WTC11 (cell line): ENCODE data around the gene CHID1. TPM values are rescaled to one million over a fixed set of nuclear protein-coding genes. Genes with fewer than 3 reads are reported as not detected.
A peak's percentile ranks its signal among the peaks of the same experiment; 100 is the strongest.

Experiments
- ATAC-seq: fragments of 200-7000 bp; cut with Tn5 transposase; 2 replicates; pipeline ENCODE4 v1.10.0; 2021; ENCODE audit warnings: mild to moderate bottlenecking, moderate library complexity
- CTCF ChIA-PET: fragments of 300-600 bp; sonication (Branson Sonifier 250); formaldehyde crosslinking; loops from one replicate; lab custom pipeline; 2021; ENCODE audit warnings: antibody characterized with exemption; lab: Charles Lee
- POLR2A ChIA-PET: fragments of 350-600 bp; sonication (Branson Sonifier 250); formaldehyde crosslinking; loops from one replicate; lab custom pipeline; 2021; ENCODE audit warnings: antibody characterized with exemption; lab: Charles Lee
- DNase-seq: peaks from one replicate; pipeline ENCODE4 v3.0.0; 2021; ENCODE audit warnings: low spot score
- H3K27ac Mint-ChIP-seq: 2 replicates; pipeline ENCODE4 v1.8.0; 2021; ENCODE audit warnings: mixed read lengths
- H3K27me3 Mint-ChIP-seq: 2 replicates; pipeline ENCODE4 v1.8.0; 2021; ENCODE audit warnings: low read depth, mild to moderate bottlenecking, moderate library complexity, mixed read lengths
- H3K36me3 Mint-ChIP-seq: 2 replicates; pipeline ENCODE4 v1.8.0; 2021; ENCODE audit warnings: mixed read lengths
- H3K4me1 Mint-ChIP-seq: 2 replicates; pipeline ENCODE4 v1.8.0; 2022; ENCODE audit warnings: mixed read lengths
- H3K4me3 Mint-ChIP-seq: 2 replicates; pipeline ENCODE4 v1.8.0; 2021; ENCODE audit warnings: mild to moderate bottlenecking, moderate library complexity, mixed read lengths
- H3K9me3 Mint-ChIP-seq: 2 replicates; pipeline ENCODE4 v1.8.0; 2021; ENCODE audit warnings: mixed read lengths
- CREB1 ChIP-seq: sonication (generic); formaldehyde crosslinking; IDR thresholded peaks from 2 replicates; pipeline ENCODE4 v1.8.0; 2023; ENCODE audit warnings: mild to moderate bottlenecking, missing genetic modification reagents
- CREM ChIP-seq: sonication (generic); formaldehyde crosslinking; IDR thresholded peaks from 2 replicates; pipeline ENCODE4 v1.8.1; 2022; ENCODE audit warnings: mild to moderate bottlenecking, missing genetic modification reagents, moderate library complexity
- NR1H2 ChIP-seq: sonication (generic); formaldehyde crosslinking; IDR thresholded peaks from 2 replicates; pipeline ENCODE4 v1.9.0; 2021; ENCODE audit warnings: mild to moderate bottlenecking, moderate library complexity, missing genetic modification reagents
- total RNA-seq: library from RNA; stranded (reverse); gene quantifications from 3 replicates; pipeline ENCODE4 v1.2.3, GENCODE V29; 2021
- TF ChIP-seq, protein P1 (sequence below): sonication (generic); formaldehyde crosslinking; IDR thresholded peaks from 2 replicates; pipeline ENCODE4 v1.8.1; 2022; ENCODE audit warnings: low read depth, mild to moderate bottlenecking, moderate library complexity, missing genetic modification reagents, borderline replicate concordance
- TF ChIP-seq, protein P2 (sequence below): sonication (generic); formaldehyde crosslinking; IDR thresholded peaks from 2 replicates; pipeline ENCODE4 v1.8.0; 2022; ENCODE audit warnings: missing genetic modification reagents
- TF ChIP-seq, protein P3 (sequence below): fragments of 250-450 bp; sonication (Bioruptor Pico); IDR thresholded peaks from 2 replicates; pipeline ENCODE4 v1.8.0; 2021; ENCODE audit warnings: mild to moderate bottlenecking
- TF ChIP-seq, protein P4 (sequence below): sonication (generic); formaldehyde crosslinking; IDR thresholded peaks from 2 replicates; pipeline ENCODE4 v1.8.1; 2022; ENCODE audit warnings: mild to moderate bottlenecking, moderate library complexity, missing genetic modification reagents
- TF ChIP-seq, protein P5 (sequence below): fragments of 250-450 bp; sonication (Bioruptor Pico); IDR thresholded peaks from 2 replicates; pipeline ENCODE4 v1.9.0; 2021; ENCODE audit warnings: mild to moderate bottlenecking
- TF ChIP-seq, protein P6 (sequence below): fragments of 250-450 bp; sonication (Bioruptor Pico); IDR thresholded peaks from 2 replicates; pipeline ENCODE4 v1.9.0; 2021; ENCODE audit warnings: mild to moderate bottlenecking, borderline replicate concordance
- TF ChIP-seq, protein P7 (sequence below): sonication (generic); formaldehyde crosslinking; IDR thresholded peaks from 2 replicates; pipeline ENCODE4 v1.8.0; 2022; ENCODE audit warnings: mild to moderate bottlenecking, missing genetic modification reagents
- TF ChIP-seq, protein P8 (sequence below): sonication (generic); formaldehyde crosslinking; IDR thresholded peaks from 2 replicates; pipeline ENCODE4 v1.8.0; 2023; ENCODE audit warnings: mild to moderate bottlenecking, missing genetic modification reagents

Gene CHID1
- total RNA-seq, 1 experiment from 2014 or later, result 92.8 TPM

DNA sequence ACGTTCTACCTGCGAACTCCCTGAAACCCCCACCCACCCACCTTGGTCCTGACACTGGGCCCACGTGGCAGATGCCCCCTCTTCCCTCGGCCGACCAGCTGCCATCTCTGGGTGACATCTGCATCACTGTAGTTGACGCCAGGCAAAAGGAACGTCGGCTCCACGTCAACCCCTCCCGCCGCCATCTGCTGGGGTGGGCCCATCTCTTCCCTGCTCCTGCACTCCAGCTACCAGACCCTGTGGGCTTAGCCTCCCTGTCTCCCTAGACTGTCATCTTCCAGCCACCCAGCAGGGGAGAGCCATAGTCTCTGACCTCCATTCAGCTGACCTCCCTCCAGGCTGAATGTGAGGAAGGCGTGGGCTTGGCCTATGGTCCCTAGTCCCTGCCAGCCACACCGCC lies 21.4 kb downstream of the CHID1 start:
- Mint-ChIP-seq H3K27me3 (no peaks in the 10 kb centered on the region), H3K36me3 (peaks cover 16% of the 10 kb centered on the region), H3K4me3 (no peak overlapping the region), H3K9me3 (no peaks in the 10 kb centered on the region), H3K27ac (peak overlapping the region; percentile 83), H3K4me1 (no peaks in the 10 kb centered on the region)
- TF ChIP-seq CREB1 (CRISPR knock-in tag), result no peak
- TF ChIP-seq, protein P1, sequence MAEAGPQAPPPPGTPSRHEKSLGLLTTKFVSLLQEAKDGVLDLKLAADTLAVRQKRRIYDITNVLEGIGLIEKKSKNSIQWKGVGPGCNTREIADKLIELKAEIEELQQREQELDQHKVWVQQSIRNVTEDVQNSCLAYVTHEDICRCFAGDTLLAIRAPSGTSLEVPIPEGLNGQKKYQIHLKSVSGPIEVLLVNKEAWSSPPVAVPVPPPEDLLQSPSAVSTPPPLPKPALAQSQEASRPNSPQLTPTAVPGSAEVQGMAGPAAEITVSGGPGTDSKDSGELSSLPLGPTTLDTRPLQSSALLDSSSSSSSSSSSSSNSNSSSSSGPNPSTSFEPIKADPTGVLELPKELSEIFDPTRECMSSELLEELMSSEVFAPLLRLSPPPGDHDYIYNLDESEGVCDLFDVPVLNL (CRISPR knock-in tag), result no peak
- TF ChIP-seq, protein P2, sequence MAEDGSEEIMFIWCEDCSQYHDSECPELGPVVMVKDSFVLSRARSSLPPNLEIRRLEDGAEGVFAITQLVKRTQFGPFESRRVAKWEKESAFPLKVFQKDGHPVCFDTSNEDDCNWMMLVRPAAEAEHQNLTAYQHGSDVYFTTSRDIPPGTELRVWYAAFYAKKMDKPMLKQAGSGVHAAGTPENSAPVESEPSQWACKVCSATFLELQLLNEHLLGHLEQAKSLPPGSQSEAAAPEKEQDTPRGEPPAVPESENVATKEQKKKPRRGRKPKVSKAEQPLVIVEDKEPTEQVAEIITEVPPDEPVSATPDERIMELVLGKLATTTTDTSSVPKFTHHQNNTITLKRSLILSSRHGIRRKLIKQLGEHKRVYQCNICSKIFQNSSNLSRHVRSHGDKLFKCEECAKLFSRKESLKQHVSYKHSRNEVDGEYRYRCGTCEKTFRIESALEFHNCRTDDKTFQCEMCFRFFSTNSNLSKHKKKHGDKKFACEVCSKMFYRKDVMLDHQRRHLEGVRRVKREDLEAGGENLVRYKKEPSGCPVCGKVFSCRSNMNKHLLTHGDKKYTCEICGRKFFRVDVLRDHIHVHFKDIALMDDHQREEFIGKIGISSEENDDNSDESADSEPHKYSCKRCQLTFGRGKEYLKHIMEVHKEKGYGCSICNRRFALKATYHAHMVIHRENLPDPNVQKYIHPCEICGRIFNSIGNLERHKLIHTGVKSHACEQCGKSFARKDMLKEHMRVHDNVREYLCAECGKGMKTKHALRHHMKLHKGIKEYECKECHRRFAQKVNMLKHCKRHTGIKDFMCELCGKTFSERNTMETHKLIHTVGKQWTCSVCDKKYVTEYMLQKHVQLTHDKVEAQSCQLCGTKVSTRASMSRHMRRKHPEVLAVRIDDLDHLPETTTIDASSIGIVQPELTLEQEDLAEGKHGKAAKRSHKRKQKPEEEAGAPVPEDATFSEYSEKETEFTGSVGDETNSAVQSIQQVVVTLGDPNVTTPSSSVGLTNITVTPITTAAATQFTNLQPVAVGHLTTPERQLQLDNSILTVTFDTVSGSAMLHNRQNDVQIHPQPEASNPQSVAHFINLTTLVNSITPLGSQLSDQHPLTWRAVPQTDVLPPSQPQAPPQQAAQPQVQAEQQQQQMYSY (CRISPR knock-in tag), result no peak
- TF ChIP-seq, protein P3, sequence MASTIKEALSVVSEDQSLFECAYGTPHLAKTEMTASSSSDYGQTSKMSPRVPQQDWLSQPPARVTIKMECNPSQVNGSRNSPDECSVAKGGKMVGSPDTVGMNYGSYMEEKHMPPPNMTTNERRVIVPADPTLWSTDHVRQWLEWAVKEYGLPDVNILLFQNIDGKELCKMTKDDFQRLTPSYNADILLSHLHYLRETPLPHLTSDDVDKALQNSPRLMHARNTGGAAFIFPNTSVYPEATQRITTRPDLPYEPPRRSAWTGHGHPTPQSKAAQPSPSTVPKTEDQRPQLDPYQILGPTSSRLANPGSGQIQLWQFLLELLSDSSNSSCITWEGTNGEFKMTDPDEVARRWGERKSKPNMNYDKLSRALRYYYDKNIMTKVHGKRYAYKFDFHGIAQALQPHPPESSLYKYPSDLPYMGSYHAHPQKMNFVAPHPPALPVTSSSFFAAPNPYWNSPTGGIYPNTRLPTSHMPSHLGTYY (CRISPR knock-in tag), result no peak
- TF ChIP-seq, protein P4, sequence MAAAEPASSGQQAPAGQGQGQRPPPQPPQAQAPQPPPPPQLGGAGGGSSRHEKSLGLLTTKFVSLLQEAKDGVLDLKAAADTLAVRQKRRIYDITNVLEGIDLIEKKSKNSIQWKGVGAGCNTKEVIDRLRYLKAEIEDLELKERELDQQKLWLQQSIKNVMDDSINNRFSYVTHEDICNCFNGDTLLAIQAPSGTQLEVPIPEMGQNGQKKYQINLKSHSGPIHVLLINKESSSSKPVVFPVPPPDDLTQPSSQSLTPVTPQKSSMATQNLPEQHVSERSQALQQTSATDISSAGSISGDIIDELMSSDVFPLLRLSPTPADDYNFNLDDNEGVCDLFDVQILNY (CRISPR knock-in tag), result no peak
- TF ChIP-seq, protein P5, sequence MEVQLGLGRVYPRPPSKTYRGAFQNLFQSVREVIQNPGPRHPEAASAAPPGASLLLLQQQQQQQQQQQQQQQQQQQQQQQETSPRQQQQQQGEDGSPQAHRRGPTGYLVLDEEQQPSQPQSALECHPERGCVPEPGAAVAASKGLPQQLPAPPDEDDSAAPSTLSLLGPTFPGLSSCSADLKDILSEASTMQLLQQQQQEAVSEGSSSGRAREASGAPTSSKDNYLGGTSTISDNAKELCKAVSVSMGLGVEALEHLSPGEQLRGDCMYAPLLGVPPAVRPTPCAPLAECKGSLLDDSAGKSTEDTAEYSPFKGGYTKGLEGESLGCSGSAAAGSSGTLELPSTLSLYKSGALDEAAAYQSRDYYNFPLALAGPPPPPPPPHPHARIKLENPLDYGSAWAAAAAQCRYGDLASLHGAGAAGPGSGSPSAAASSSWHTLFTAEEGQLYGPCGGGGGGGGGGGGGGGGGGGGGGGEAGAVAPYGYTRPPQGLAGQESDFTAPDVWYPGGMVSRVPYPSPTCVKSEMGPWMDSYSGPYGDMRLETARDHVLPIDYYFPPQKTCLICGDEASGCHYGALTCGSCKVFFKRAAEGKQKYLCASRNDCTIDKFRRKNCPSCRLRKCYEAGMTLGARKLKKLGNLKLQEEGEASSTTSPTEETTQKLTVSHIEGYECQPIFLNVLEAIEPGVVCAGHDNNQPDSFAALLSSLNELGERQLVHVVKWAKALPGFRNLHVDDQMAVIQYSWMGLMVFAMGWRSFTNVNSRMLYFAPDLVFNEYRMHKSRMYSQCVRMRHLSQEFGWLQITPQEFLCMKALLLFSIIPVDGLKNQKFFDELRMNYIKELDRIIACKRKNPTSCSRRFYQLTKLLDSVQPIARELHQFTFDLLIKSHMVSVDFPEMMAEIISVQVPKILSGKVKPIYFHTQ (CRISPR knock-in tag), result no peak
- ATAC-seq, result no peak
- no peak for DNase-seq
- ChIA-PET POLR2A (no interaction called here), CTCF (interaction anchor here (0.6 to 1.5 kb wide), 2 partner anchors 9 to 79 kb away, joined by 3 to 4 read pairs; no protein-coding TSS in a partner anchor)

DNA sequence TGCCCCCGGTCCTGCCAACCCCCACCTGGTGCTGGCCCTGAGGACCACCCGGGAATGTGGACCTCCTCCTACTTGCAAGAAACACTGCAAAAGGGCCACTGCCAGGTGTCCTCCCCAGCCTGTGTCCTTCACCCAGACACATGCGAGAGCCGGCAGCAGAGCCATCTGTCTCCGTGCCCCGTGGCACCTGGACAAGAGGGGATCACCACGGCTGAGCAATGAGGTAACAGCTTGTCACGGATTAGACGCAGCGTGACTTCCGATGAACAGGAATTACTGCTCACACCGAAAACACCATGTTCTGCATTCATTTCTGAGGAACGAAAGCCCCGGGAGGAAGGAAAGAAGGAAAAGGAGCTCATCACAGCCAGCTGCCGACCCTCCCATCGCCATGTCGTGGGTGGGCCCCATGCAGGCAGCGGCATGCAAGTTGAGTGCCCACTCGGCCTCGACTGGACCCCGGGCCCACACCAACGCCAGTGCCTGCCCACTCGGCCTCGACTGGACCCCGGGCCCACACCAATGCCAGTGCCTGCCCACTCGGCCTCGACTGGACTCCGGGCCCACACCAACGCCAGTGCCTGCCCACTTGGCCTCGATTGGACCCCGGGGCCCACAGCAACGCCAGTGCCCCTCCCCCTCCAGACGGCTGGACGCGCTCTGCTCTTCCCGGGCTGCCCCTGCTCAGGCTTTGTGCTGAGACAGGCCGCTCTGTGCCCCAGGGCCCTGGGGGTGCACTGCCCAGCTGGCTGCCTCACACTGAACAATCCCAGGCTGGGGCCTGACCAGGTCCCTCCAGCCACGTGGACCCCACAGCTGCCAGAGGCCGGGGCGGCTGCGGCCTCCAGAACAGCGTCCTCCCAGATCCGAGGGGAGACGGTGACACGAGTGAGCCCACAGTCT lies 22.0 kb downstream of the CHID1 start:
- POLR2A ChIA-PET, result no interaction called here
- Mint-ChIP-seq H3K4me1 (no peaks in the 10 kb centered on the region), H3K27ac (no peak overlapping the region), H3K27me3 (no peaks in the 10 kb centered on the region), H3K9me3 (no peaks in the 10 kb centered on the region), H3K36me3 (peaks cover 16% of the 10 kb centered on the region), H3K4me3 (no peak overlapping the region)
- ATAC-seq (no peak), DNase-seq (no peak)
- CTCF ChIA-PET, result interaction anchor here (0.6 to 1.5 kb wide), 2 partner anchors 10 to 80 kb away, joined by 3 to 4 read pairs; no protein-coding TSS in a partner anchor
- TF ChIP-seq, protein P6, sequence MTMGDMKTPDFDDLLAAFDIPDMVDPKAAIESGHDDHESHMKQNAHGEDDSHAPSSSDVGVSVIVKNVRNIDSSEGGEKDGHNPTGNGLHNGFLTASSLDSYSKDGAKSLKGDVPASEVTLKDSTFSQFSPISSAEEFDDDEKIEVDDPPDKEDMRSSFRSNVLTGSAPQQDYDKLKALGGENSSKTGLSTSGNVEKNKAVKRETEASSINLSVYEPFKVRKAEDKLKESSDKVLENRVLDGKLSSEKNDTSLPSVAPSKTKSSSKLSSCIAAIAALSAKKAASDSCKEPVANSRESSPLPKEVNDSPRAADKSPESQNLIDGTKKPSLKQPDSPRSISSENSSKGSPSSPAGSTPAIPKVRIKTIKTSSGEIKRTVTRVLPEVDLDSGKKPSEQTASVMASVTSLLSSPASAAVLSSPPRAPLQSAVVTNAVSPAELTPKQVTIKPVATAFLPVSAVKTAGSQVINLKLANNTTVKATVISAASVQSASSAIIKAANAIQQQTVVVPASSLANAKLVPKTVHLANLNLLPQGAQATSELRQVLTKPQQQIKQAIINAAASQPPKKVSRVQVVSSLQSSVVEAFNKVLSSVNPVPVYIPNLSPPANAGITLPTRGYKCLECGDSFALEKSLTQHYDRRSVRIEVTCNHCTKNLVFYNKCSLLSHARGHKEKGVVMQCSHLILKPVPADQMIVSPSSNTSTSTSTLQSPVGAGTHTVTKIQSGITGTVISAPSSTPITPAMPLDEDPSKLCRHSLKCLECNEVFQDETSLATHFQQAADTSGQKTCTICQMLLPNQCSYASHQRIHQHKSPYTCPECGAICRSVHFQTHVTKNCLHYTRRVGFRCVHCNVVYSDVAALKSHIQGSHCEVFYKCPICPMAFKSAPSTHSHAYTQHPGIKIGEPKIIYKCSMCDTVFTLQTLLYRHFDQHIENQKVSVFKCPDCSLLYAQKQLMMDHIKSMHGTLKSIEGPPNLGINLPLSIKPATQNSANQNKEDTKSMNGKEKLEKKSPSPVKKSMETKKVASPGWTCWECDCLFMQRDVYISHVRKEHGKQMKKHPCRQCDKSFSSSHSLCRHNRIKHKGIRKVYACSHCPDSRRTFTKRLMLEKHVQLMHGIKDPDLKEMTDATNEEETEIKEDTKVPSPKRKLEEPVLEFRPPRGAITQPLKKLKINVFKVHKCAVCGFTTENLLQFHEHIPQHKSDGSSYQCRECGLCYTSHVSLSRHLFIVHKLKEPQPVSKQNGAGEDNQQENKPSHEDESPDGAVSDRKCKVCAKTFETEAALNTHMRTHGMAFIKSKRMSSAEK, result no peak
- TF ChIP-seq NR1H2 (CRISPR knock-in tag) (no peak), CREM (no peak)
- TF ChIP-seq, protein P7, sequence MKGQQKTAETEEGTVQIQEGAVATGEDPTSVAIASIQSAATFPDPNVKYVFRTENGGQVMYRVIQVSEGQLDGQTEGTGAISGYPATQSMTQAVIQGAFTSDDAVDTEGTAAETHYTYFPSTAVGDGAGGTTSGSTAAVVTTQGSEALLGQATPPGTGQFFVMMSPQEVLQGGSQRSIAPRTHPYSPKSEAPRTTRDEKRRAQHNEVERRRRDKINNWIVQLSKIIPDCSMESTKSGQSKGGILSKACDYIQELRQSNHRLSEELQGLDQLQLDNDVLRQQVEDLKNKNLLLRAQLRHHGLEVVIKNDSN, result no peak
- TF ChIP-seq, protein P8, sequence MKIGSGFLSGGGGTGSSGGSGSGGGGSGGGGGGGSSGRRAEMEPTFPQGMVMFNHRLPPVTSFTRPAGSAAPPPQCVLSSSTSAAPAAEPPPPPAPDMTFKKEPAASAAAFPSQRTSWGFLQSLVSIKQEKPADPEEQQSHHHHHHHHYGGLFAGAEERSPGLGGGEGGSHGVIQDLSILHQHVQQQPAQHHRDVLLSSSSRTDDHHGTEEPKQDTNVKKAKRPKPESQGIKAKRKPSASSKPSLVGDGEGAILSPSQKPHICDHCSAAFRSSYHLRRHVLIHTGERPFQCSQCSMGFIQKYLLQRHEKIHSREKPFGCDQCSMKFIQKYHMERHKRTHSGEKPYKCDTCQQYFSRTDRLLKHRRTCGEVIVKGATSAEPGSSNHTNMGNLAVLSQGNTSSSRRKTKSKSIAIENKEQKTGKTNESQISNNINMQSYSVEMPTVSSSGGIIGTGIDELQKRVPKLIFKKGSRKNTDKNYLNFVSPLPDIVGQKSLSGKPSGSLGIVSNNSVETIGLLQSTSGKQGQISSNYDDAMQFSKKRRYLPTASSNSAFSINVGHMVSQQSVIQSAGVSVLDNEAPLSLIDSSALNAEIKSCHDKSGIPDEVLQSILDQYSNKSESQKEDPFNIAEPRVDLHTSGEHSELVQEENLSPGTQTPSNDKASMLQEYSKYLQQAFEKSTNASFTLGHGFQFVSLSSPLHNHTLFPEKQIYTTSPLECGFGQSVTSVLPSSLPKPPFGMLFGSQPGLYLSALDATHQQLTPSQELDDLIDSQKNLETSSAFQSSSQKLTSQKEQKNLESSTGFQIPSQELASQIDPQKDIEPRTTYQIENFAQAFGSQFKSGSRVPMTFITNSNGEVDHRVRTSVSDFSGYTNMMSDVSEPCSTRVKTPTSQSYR, result no peak
- TF ChIP-seq, all 79 proteins: peak for 0
